Measurements from ENCODE around the gene PUS3. TPM values are rescaled to one million over a fixed set of nuclear protein-coding genes. Genes with fewer than 3 reads are reported as not detected.

The PUS3 gene, protein sequence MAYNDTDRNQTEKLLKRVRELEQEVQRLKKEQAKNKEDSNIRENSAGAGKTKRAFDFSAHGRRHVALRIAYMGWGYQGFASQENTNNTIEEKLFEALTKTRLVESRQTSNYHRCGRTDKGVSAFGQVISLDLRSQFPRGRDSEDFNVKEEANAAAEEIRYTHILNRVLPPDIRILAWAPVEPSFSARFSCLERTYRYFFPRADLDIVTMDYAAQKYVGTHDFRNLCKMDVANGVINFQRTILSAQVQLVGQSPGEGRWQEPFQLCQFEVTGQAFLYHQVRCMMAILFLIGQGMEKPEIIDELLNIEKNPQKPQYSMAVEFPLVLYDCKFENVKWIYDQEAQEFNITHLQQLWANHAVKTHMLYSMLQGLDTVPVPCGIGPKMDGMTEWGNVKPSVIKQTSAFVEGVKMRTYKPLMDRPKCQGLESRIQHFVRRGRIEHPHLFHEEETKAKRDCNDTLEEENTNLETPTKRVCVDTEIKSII
- total RNA-seq: 9.4 TPM

GRCh38 chr11:125902927-125903710 is at the start of gene PUS3:
Gene PUS3, minus strand, starts transcription at chr11:125903206. Its CDS starts 6,922 bp downstream, at chr11:125896284.

GRCh38 chr11:125945797-125946520 is 43.0 kb upstream of the PUS3 start, which contains the start of gene VSIG10L2:
Gene VSIG10L2, plus strand, starts transcription at chr11:125946044. Its CDS starts 12 bp downstream, at chr11:125946056.

DNA sequence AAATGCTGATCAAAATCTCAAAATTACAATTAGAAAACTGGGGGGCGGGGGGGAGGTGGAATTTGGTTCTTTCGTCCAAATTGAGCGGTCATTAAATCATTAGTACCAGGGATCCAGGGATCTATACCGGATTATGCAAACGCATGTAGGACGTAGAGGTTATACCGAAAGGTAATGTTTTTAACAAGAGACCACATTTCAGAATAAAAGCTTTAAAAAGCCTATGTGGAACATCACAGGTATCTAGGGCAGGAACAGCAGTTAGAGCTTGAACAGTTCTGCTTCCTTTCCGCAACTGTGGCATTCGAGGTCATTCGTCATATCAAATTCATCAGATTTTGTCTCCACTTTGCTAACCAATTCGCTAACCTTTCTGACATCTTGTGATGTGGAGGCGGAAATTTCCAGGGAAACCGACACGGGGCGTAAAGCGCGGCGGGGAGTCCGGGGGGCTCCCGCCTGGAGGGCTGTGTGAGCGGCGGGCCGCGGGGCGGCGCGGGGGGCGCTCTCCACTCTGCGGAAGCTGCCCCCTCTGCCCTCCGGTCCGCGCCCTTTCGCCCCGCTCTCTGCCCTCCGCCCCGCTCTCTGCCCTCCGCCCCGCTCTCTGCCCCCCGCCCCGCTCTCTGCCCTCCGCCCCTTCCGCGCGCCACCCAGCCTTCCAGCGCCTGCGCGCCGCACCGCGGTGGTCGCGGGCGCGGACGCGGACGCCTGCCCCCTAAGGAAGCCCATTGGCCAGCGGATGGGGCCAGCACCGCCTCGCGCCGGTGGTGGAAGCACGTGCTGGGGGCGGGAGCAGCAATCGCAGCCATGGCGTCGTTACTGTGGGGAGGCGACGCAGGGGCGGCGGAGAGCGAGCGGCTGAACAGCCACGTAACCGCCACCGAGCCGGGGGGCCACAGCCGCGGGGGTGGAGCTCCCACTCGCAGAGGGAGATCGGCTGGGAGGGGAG is 979 bp upstream of the PUS3 start, which contains the start of gene DDX25:
DDX25 (plus strand) TSS at position 798 of the 949 bp plus-strand sequence; CDS start at position 808, 10 bp downstream.

DNA sequence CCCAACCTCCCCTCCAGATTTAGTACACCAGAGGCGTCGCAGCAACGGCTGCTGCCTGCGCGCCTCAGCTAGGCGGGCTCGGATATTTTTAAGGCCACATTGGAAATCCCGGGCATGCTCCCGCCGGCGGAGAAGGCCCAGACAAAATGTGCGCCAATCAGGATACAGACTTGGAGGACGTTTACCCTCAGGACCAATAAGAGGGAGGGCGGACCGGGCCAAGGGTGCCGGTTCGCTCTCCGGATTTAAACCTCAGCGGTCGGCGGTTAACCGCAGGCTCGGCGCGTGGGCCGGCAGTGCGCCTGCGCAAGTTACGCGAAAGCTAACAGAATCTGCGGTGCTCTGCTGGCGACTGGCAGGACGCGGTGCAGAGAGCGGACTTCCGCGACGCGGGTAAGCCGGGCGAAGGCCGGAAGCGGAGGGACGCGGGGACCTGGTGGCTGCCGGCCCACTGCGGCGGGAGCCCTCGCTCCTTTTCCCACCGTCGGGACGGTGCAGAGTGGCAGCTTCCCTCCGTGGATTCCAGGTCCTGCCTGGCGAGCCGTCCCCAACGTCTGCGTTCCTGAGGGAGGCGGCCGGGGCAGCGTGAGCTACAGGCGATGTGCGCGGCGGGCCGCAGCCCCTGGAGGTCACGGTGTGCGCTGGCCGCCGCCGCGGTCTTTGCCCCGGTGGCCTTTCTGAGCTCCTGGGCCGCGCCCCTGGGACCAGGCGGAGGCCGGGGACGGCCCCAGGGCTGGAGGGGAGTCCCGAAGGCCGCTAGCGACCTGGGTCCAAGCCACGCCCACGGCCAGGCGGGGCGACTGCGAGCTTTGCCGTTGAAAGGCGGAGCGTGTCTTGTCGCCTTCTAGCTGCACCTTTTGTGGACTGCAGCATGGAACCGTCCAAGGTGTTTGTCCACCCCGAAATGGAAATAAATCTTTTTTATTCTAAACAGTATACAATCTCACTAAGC is 15.4 kb downstream of the PUS3 start, which contains the start of gene HYLS1:
HYLS1 (plus strand) TSS at position 296 of the 952 bp plus-strand sequence. CDS start 11,701 bp downstream, outside the sequence.

Other genes starting within 250 kb of the PUS3 start
- 0.31 TPM for gene ACRV1, start 222.4 kb downstream of the PUS3 start, total RNA-seq
- not detected for gene PATE1, start 156.9 kb downstream of the PUS3 start, total RNA-seq
- gene PATE2, start 124.4 kb downstream of the PUS3 start, total RNA-seq: 1.9 TPM
- gene PATE3, start 115.1 kb downstream of the PUS3 start, total RNA-seq: not detected
- not detected for gene PATE4, start 69.9 kb downstream of the PUS3 start, total RNA-seq
- gene HYLS1, start 15.5 kb downstream of the PUS3 start, total RNA-seq: 9.7 TPM
- gene DDX25, start 1.3 kb upstream of the PUS3 start, total RNA-seq: 23.2 TPM
- not detected for gene VSIG10L2, start 42.8 kb upstream of the PUS3 start, total RNA-seq
- 72.9 TPM for gene CDON, start 159.7 kb upstream of the PUS3 start, total RNA-seq